H1 (cell line): ENCODE data around the gene SPN. TPM values are rescaled to one million over a fixed set of nuclear protein-coding genes. Genes with fewer than 3 reads are reported as not detected.
"Not testable (repeated sequence)": the region's sequence is repeated elsewhere in the genome, so short reads cannot be mapped to it uniquely, and the experiment has no call there.

Experiments used
- CTCF ChIA-PET: fragments of 300-600 bp; sonication (Branson Sonifier 250); formaldehyde crosslinking; loops from one replicate; lab custom pipeline; 2021; ENCODE audit not compliant: partially characterized antibody; lab: Charles Lee
- POLR2A ChIA-PET: fragments of 300-600 bp; sonication (Branson Sonifier 250); formaldehyde crosslinking; loops from one replicate; lab custom pipeline; 2021; ENCODE audit warnings: inconsistent platforms; ENCODE audit not compliant: partially characterized antibody; lab: Charles Lee
- DNase-seq, 2 experiments: peaks; one replicate each; pipeline versions ENCODE4 v3.0.0 to v3.0.0-alpha.2; 2010 to 2022; ENCODE audit warnings: low spot score in 2 of 2, low read depth in 1 of 2, mixed read lengths in 1 of 2
- FAIRE-seq: peaks from 2 replicates; lab custom pipeline; 2011; peaks lifted over from hg19 to GRCh38; lab: Jason Lieb, UNC
- H2AFZ ChIP-seq: 2 replicates; pipeline ENCODE4 v1.8.1; 2012; ENCODE audit warnings: low read length, inconsistent platforms
- H2AK5ac ChIP-seq: 2 replicates; pipeline ENCODE4 v1.6.1; 2013; ENCODE audit warnings: low read depth, low read length
- H2BK120ac ChIP-seq: replicated peaks from 2 replicates; pipeline ENCODE3; 2013; ENCODE audit warnings: low read depth, low read length, inconsistent platforms
- H2BK12ac ChIP-seq: 2 replicates; pipeline ENCODE4 v1.6.1; 2013; ENCODE audit warnings: low read depth, low read length
- H2BK15ac ChIP-seq: 2 replicates; pipeline ENCODE4 v1.6.1; 2013; ENCODE audit warnings: low read length
- H2BK20ac ChIP-seq: 2 replicates; pipeline ENCODE4 v1.6.1; 2013; ENCODE audit warnings: low read length
- H2BK5ac ChIP-seq: 2 replicates; pipeline ENCODE4 v1.6.1; 2013; ENCODE audit warnings: low read depth, low read length
- H3K14ac ChIP-seq: 2 replicates; pipeline ENCODE4 v1.6.1; 2013; ENCODE audit warnings: inconsistent platforms; ENCODE audit not compliant: insufficient read length
- H3K18ac ChIP-seq: 2 replicates; pipeline ENCODE4 v1.6.1; 2013; ENCODE audit warnings: low read length; ENCODE audit errors: extremely low read depth
- H3K23ac ChIP-seq: 2 replicates; pipeline ENCODE4 v1.6.1; 2013; ENCODE audit warnings: inconsistent platforms; ENCODE audit not compliant: insufficient read length
- H3K23me2 ChIP-seq: 2 replicates; pipeline ENCODE4 v1.6.1; 2013; ENCODE audit warnings: low read depth, low read length
- H3K27ac ChIP-seq: 2 replicates; pipeline ENCODE4 v1.6.1; 2011; ENCODE audit warnings: low read depth, low read length, inconsistent platforms
- H3K27me3 ChIP-seq, 4 experiments: replicated peaks in 1 of 4; 1 replicate in 1 of 4; 2 replicates in 3 of 4; pipeline versions ENCODE4 v1.6.1 to v1.8.1; 2011 to 2013; ENCODE audit warnings: low read length in 3 of 4, mild to moderate bottlenecking in 3 of 4, inconsistent platforms in 2 of 4, mixed read lengths in 2 of 4, moderate library complexity in 1 of 4; ENCODE audit not compliant: control insufficient read depth in 3 of 4, insufficient read depth in 3 of 4; ENCODE audit errors: extremely low read depth in 1 of 4
- H3K36me3 ChIP-seq, 4 experiments: 2 replicates each; pipeline versions ENCODE4 v1.6.1 to v1.8.1; 2011 to 2013; ENCODE audit warnings: mild to moderate bottlenecking in 4 of 4, low read length in 3 of 4, moderate library complexity in 2 of 4, control low read depth in 1 of 4, inconsistent platforms in 1 of 4; ENCODE audit not compliant: insufficient read depth in 4 of 4, control insufficient read depth in 2 of 4
- H3K4ac ChIP-seq: replicated peaks from 2 replicates; pipeline ENCODE3; 2013; ENCODE audit warnings: low read length, low read depth, mixed read lengths, inconsistent platforms; ENCODE audit not compliant: insufficient read length
- H3K4me1 ChIP-seq, 4 experiments: replicated peaks in 1 of 4; 1 replicate in 1 of 4; 2 replicates in 3 of 4; pipeline versions ENCODE4 v1.6.1 to v1.8.1; 2011 to 2013; ENCODE audit warnings: low read length in 3 of 4, inconsistent platforms in 2 of 4, mixed read lengths in 1 of 4; ENCODE audit not compliant: insufficient read depth in 4 of 4, control insufficient read depth in 3 of 4
- H3K4me2 ChIP-seq, 2 experiments: 2 replicates each; pipeline versions ENCODE4 v1.6.1 to v1.8.1; 2011 to 2013; ENCODE audit warnings: low read depth in 2 of 2, low read length in 2 of 2, control low read depth in 1 of 2, inconsistent platforms in 1 of 2, mild to moderate bottlenecking in 1 of 2; ENCODE audit not compliant: insufficient read depth in 1 of 2
- H3K4me3 ChIP-seq, 4 experiments: fragments of 200-600, 300-600 bp in 1 of 4; sonication (generic), shearing (Covaris generic), sonication (Bioruptor Twin) in 1 of 4; 2 replicates each; pipeline versions ENCODE4 v1.5.1 to v1.8.1; 2011 to 2016; ENCODE audit warnings: low read length in 4 of 4, low read depth in 3 of 4, control low read depth in 2 of 4, inconsistent platforms in 2 of 4, mild to moderate bottlenecking in 2 of 4, mixed read lengths in 1 of 4, moderate library complexity in 1 of 4; ENCODE audit not compliant: insufficient read depth in 2 of 4; ENCODE audit errors: extremely low read depth in 1 of 4
- H3K56ac ChIP-seq: replicated peaks from 2 replicates; pipeline ENCODE3; 2013; ENCODE audit warnings: low read depth, mild to moderate bottlenecking, mixed read lengths, low read length, inconsistent platforms; ENCODE audit not compliant: insufficient read length
- H3K79me1 ChIP-seq: 2 replicates; pipeline ENCODE4 v1.6.1; 2013; ENCODE audit warnings: low read depth, low read length, control low read depth
- H3K79me2 ChIP-seq, 2 experiments: 2 replicates each; pipeline versions ENCODE4 v1.6.1 to v1.8.1; 2012 to 2013; ENCODE audit warnings: low read length in 2 of 2, mild to moderate bottlenecking in 2 of 2, inconsistent platforms in 1 of 2; ENCODE audit not compliant: insufficient read depth in 2 of 2, control insufficient read depth in 1 of 2
- H3K9ac ChIP-seq, 4 experiments: replicated peaks in 1 of 4; 1 replicate in 1 of 4; 2 replicates in 3 of 4; pipeline versions ENCODE4 v1.6.1 to v1.8.1; 2011 to 2013; ENCODE audit warnings: low read depth in 3 of 4, low read length in 3 of 4, control low read depth in 2 of 4, mild to moderate bottlenecking in 2 of 4, moderate library complexity in 2 of 4, inconsistent platforms in 1 of 4; ENCODE audit errors: extremely low read depth in 1 of 4
- H3K9me3 ChIP-seq, 2 experiments: 2 replicates each; pipeline versions ENCODE4 v1.6.1 to v1.8.1; 2012 to 2013; ENCODE audit warnings: mild to moderate bottlenecking in 2 of 2, moderate library complexity in 2 of 2, control low read depth in 1 of 2, inconsistent platforms in 1 of 2, low read depth in 1 of 2, low read length in 1 of 2, mixed read lengths in 1 of 2; ENCODE audit not compliant: insufficient read depth in 2 of 2
- H4K20me1 ChIP-seq, 2 experiments: replicated peaks in 1 of 2; 2 replicates each; pipeline versions ENCODE3 to v1.8.1; 2011 to 2013; ENCODE audit warnings: inconsistent platforms in 2 of 2, low read length in 2 of 2, mild to moderate bottlenecking in 1 of 2; ENCODE audit not compliant: insufficient read depth in 2 of 2, control insufficient read depth in 1 of 2
- H4K5ac ChIP-seq: 2 replicates; pipeline ENCODE4 v1.6.1; 2013; ENCODE audit warnings: low read length, low read depth, mixed read lengths, inconsistent platforms; ENCODE audit not compliant: insufficient read length
- H4K8ac ChIP-seq: 2 replicates; pipeline ENCODE4 v1.8.0; 2013; ENCODE audit warnings: mild to moderate bottlenecking, moderate library complexity, low read length, inconsistent platforms; ENCODE audit not compliant: insufficient read depth; ENCODE audit errors: extremely low read depth
- H4K91ac ChIP-seq: replicated peaks from 2 replicates; pipeline ENCODE3; 2013; ENCODE audit warnings: low read length, mixed read lengths, inconsistent platforms; ENCODE audit not compliant: insufficient read length
- WGBS, 2 experiments: shearing (Covaris generic) in 1 of 2; methylation state at CpG; one replicate each; pipeline versions ENCODE4 v1.1.6 to v1.1.7; 2013 to 2015; ENCODE audit warnings: low lambda C conversion rate in 2 of 2, mixed read lengths in 2 of 2, inconsistent platforms in 1 of 2, low coverage in 1 of 2, missing lambda C conversion rate in 1 of 2; ENCODE audit not compliant: insufficient replicate concordance in 2 of 2, insufficient coverage in 1 of 2, insufficient read length in 1 of 2; ENCODE audit errors: extremely low coverage in 1 of 2, missing lambda C conversion rate in 1 of 2; 5-methylcytosine and 5-hydroxymethylcytosine counted together
- polyA plus RNA-seq, 7 experiments: library from polyadenylated mRNA; depleted of rRNA in 3 of 7; stranded (reverse) in 5 of 7; unstranded in 2 of 7; fragments of >200 nt in 5 of 7; fragments of 200-250 nt in 2 of 7; gene quantifications; 1 replicate in 5 of 7; 2 replicates in 1 of 7; 4 replicates in 1 of 7; pipeline versions ENCODE4 v1.2.1 to v1.2.3, GENCODE V29; 2011 to 2013; ENCODE audit warnings: missing spikeins in 2 of 7, mixed read lengths in 2 of 7
- total RNA-seq: library from RNA; stranded (reverse); fragmentation: NEBNext Ultra II Directional; extraction: Animal tissue kit (Norgen Biotek cat#: 25700); gene quantifications from 2 replicates; pipeline ENCODE4 v1.2.1, GENCODE V29; 2021

SPN gene
- total and polyA plus RNA-seq, 2 of the 8 experiments (the other 6 are each of a cell fraction or from before 2014, with no cell fraction given) = 1.5 to 1.8 TPM

DNA sequence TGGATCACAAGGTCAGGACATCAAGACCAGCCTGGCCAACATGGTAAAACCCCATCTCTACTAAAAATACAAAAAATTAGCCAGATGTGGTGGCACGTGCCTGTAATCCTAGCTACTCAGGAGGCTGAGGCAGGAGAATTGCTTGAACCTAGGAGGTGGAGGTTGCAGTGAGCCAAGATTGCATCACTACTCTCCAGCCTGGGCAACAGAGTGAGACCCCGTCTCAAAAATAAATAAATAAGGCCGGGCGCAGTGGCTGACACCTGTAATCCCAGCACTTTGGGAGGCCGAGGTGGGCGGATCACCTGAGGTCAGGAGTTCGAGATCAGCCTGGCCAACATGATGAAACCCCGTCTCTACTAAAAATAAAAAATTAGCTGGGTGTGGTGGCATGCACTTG lies 24.3 kb upstream of the SPN start:
- H4K20me1 ChIP-seq, H4K8ac ChIP-seq, H3K27me3 ChIP-seq, FAIRE-seq, H3K4me2 ChIP-seq, H4K91ac ChIP-seq, H3K56ac ChIP-seq, H3K79me1 ChIP-seq, DNase-seq, H3K4me1 ChIP-seq, H2AFZ ChIP-seq, H2BK120ac ChIP-seq, H2BK5ac ChIP-seq, H3K18ac ChIP-seq, H3K4ac ChIP-seq, H3K4me3 ChIP-seq, H3K23me2 ChIP-seq, H3K14ac ChIP-seq, H3K23ac ChIP-seq, H3K9me3 ChIP-seq, H2AK5ac ChIP-seq, H2BK15ac ChIP-seq, H4K5ac ChIP-seq, H2BK20ac ChIP-seq, H3K36me3 ChIP-seq, H3K27ac ChIP-seq, H2BK12ac ChIP-seq, H3K79me2 ChIP-seq, H3K9ac ChIP-seq: not testable (repeated sequence)
- WGBS, 2 experiments = 97% methylated on average over 8 of the region's 8 CpGs; no CpG with 5 or more reads in 1 of the 2 experiments
- ChIA-PET CTCF (interaction anchor here (0.9 to 1.7 kb wide), 2 partner anchors 62 to 147 kb away, joined by 3 read pairs; no protein-coding TSS in a partner anchor), POLR2A (interaction anchor here (1.8 kb wide), 1 partner anchor 41 kb away, joined by 5 read pairs; no protein-coding TSS in a partner anchor)
